ENCODE results near the gene ADRM1.

ADRM1 gene

DNA sequence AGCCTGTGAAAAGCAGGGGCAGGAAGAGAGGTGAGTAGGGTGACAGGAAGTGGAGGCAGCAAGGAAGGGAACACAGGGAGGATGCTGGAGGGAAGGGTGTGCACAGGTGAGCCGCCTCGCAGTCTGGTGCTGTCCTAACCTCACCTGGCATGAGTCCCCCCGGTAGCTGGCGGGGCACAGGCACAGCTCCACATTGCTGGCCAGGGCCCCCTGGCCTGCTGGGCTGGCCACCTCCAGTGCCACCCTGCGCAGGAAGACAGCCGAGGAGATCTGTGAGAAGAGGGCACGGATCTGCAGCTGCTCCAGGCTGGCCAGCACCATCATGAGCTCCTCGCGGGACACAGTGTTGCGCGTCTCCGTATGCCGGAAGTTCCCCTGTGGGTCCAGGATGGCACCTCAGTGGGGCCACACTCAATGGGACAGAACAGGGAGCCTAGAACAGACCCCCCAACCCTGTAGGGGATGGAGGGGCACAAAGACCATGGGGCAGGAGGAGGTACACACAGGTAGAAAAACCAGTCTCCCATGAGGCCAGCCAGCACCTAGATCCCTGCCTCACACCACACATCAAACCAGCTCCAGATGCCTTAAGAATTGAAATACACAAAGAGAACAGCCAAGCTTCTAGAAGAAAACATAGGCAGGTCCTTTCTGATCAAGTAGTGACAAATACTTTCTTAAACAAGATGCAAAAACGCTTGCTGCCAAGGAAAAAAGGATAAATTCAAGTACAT, 22.5 kb downstream of the ADRM1 start:
- no peak for DNase-seq (ENCODE audit: low read depth)

DNA sequence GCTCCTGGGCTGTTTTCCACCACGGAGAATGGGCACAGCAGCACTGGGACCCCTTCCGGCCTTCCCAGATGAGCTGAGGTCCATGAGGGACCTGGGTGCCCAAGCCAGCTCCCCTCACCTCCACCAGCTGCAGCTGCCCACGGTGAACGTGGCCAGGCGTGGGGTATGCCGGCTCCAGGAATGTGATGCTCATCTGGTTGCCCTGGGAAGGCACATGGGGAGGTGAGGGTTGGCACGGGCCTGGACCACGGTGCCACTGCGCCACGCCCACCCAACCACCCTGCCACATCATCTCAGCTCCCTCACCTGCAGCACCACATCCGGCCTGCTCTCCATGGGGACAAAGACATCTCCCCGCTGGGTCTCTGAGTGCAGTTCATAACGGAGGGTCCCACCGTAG, 23.8 kb downstream of the ADRM1 start:
- no peak for DNase-seq (ENCODE audit: low read depth)

DNA sequence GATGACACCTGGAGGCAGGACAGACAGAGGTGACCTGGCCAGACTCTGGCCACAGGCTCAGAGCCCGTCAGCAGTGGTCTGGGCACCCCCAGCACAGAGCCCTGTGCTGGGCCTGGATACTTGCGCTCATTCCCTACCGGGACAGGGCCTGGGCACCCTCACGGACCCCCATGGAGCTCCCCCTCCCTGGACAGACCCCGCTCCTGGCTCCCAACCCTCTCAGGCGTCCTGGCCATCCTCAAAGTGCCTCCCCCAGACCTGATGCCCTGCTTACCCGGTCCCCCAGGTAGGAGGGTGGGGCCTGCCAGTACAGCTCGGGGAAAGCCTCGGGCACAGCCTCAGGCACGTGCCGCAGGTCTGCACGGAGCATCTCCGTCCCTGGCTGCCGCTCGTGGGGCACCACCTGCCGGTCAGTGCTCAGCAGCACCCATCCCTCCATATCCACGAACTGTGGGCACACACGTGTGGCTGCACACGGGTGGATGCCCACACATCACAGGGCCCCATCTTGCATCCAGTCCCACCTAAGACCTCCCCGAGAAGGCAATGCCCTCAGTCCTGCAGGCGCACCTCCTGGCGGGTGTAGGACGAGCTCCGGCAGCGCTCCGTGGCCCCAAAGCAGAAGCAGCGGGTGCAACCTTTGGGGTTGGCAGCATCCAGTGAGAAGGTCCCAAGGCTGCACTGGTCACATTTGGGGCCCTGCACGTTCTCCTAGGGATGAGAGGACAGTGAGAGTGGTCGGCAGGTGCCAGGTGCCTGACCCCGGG, 24.3 kb downstream of the ADRM1 start:
- DNase-seq (ENCODE audit: low read depth) = no peak

DNA sequence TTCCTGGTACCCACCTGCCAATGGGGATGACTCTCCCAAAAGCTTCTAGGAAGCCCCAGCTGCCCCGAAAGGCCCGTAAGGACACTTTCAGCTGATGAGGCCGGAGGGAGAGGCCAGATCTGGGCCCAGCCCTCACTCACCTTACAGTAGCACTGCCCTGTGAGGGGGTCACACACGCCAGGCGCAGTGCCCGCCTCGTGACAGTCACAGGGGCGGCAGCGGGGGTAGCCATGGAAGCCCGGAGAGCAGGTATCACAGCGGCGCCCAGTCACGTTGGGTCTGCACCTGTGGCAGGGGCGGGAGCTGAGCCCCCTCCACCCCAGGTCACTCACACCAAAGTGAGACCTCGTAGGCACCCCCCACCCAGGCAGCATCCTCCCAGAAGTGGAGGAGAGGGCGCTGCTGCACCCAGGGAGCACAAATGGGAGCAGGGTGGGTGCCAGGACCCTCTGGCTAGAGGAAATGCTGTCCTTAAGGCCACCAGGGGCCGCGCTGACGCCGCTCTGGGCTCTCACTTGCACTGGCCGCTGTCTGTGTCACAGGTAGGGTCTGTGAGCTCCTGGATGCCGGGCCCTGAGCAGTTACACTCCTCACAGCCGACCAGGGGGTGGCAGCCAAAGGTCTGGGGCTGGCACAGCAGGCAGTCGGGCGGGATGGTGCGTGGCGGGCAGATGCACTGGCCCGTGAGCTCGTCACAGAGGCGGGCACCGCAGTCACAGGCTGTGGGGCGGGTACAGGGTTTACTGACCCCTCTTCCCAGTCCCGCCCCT, 25.1 kb downstream of the ADRM1 start:
- no peak for DNase-seq (ENCODE audit: low read depth)

- no peak for DNase-seq (ENCODE audit: low read depth)
These were observed 26.0 kb downstream of the ADRM1 start for GRCh38 chr20:62328684-62329388.

- DNase-seq (ENCODE audit: low read depth) = no peak
These were observed 26.9 kb downstream of the ADRM1 start for GRCh38 chr20:62329389-62330377.

- DNase-seq (ENCODE audit: low read depth) = no peak
These were observed 27.9 kb downstream of the ADRM1 start for GRCh38 chr20:62330576-62331317.

GRCh38 chr20:62331347-62331746, 28.6 kb downstream of the ADRM1 start:
- no peak for DNase-seq (ENCODE audit: low read depth)

DNA sequence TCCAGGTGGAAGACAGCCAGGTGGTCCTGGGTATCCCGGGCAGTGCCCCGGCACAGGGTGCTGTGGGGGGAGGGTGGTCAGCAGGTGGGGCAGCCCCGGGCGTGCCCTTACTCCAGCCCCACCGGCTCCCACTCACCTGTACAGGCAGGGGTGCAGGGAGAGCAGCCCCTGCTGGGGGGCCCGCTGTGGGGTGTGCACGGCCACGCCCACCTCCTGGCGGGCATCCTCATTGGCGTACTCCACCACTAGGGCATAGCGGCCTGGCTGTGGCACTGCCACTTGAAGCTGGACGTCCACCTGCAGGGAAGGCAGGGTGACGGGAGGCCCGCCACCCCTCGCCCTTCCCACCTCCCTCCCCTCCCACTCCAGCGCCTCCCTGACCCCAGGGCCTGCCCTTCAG, 29.6 kb downstream of the ADRM1 start:
- DNase-seq (ENCODE audit: low read depth) = no peak

DNA sequence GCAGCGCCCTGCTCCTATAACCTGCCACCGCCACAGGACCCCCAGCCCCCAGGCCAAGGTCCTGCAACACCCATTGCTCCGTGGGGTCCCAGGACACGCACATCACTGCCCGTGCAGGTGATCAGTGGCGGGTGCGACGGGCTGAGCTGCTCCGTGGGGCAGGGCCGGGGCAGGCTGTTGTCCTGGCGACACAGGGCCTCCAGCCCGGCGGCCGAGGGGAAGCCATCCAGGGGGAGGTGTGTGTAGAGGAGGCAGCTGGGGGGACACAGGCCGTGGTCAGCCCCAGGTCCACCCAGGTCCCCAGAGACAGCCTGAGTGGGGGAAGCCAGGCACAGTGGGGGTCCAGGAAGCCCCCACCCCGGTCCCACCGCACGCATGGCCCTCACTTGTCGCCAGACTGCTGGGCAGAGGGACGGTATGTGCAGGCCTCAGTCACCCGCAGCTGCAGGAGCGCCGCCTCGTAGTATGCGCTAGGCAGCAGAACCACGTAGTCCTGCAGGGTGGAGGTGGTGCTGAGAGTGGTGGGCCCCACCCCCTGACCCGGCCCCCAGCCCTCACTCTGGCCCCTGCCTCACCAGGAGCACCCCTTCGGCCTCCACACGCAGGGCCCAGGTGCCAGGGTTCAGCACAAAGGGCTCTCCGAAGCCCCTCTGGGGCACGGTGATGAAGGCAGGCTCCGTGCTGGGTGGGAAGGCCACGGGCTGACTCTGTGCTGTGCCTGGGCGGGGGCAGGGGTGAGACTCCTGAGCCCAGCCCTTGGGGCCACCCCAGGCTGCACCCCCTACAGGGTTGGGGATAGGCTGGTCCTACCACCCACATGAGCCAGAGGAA, 30.4 kb downstream of the ADRM1 start:
- no peak for DNase-seq (ENCODE audit: low read depth)

- DNase-seq (ENCODE audit: low read depth) = no peak
These were observed 31.2 kb downstream of the ADRM1 start for GRCh38 chr20:62333820-62334595.

DNA sequence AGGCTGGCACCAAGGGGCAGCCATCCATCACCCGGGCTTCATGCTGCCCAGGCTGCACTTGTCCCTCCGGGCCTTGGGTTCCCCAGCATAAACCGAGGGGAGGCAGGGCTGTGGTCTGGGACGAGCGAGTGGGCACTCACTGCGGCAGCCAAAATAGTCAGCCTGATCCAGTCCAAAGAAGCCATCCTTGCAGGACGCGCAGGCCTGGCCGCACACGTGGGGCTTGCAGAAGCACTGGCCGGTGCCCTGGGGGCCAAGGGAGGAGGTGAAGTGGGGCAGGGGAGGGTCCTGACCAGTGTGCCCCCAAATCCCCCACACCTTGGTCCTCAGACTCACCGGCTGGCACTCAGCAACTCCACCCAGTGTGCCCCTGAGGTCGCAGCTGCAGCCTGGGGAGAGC, 32.1 kb downstream of the ADRM1 start:
- DNase-seq (ENCODE audit: low read depth) = no peak

- DNase-seq (ENCODE audit: low read depth) = no peak
These were observed 32.7 kb downstream of the ADRM1 start for GRCh38 chr20:62335532-62335931.

GRCh38 chr20:62336329-62336728, 33.5 kb downstream of the ADRM1 start:
- DNase-seq (ENCODE audit: low read depth) = no peak

- DNase-seq (ENCODE audit: low read depth) = no peak
These were observed 34.2 kb downstream of the ADRM1 start for GRCh38 chr20:62336775-62337557.

- DNase-seq (ENCODE audit: low read depth) = no peak
These were observed 34.9 kb downstream of the ADRM1 start for GRCh38 chr20:62337558-62338293.

- no peak for DNase-seq (ENCODE audit: low read depth)
These were observed 35.5 kb downstream of the ADRM1 start for GRCh38 chr20:62338294-62338620.
